HCT116 (cell line): ENCODE measurements around the gene TMEM256. TPM values are rescaled to one million over a fixed set of nuclear protein-coding genes. Genes with fewer than 3 reads are reported as not detected.

ENCODE experiments used
- ATAC-seq: fragments of 200-7000 bp; cut with Tn5 transposase; 2 replicates; pipeline ENCODE4 v1.9.1; 2020; ENCODE audit warnings: mild to moderate bottlenecking, moderate library complexity
- BruUV-seq: library from RNA; stranded (reverse); fragments of 400-500 nt; replicated peaks from 2 replicates; lab custom pipeline; 2021; lab: Mats Ljungman, UMichigan
- CTCF ChIA-PET: fragments of 300-600 bp; sonication (Branson Sonifier 250); formaldehyde crosslinking; loops from one replicate; lab custom pipeline; 2021; ENCODE audit warnings: antibody characterized with exemption; lab: Charles Lee
- POLR2A ChIA-PET: fragments of 300-600, 350-600 bp; sonication (Branson Sonifier 250); formaldehyde crosslinking; loops from one replicate; lab custom pipeline; 2021; ENCODE audit warnings: antibody characterized with exemption; lab: Charles Lee
- RAD21 ChIA-PET, 2 experiments: fragments of 300-600 bp; sonication (Branson Sonifier 250); formaldehyde crosslinking; loops; one replicate each; lab custom pipeline; 2023; ENCODE audit warnings: low total read pairs in 2 of 2; ENCODE audit not compliant: uncharacterized antibody in 2 of 2, unreplicated experiment in 2 of 2, low non-redundant PET in 1 of 2; lab: Charles Lee
- DNase-seq: peaks from one replicate; pipeline ENCODE4 v3.0.0-alpha.2; 2010; ENCODE audit warnings: low read depth, low spot score
- H2AFZ ChIP-seq: fragments of 200-600 bp; shearing (Covaris generic), sonication (generic); 2 replicates; pipeline ENCODE4 v1.6.1; 2017; ENCODE audit warnings: low read depth, mixed run types, mixed read lengths, antibody characterized with exemption, low read length; ENCODE audit not compliant: poor library complexity, severe bottlenecking
- H3K27ac ChIP-seq: 2 replicates; pipeline ENCODE4 v1.5.1; 2012; ENCODE audit warnings: low read depth, low read length
- H3K27me3 ChIP-seq: fragments of 200-600 bp; sonication (generic); 2 replicates; pipeline ENCODE4 v1.6.1; 2016; ENCODE audit warnings: mixed run types, low read length, mixed read lengths; ENCODE audit not compliant: insufficient read depth
- H3K36me3 ChIP-seq, 2 experiments: fragments of 200-500 bp in 1 of 2; fragments of 200-600 bp in 1 of 2; sonication (Bioruptor generic) in 1 of 2; sonication (generic) in 1 of 2; 2 replicates each; pipeline versions ENCODE4 v1.5.1 to v1.6.1; 2014 to 2016; ENCODE audit warnings: low read length in 2 of 2, inconsistent platforms in 1 of 2, mixed read lengths in 1 of 2, mixed run types in 1 of 2; ENCODE audit not compliant: insufficient read depth in 2 of 2, control insufficient read depth in 1 of 2
- H3K4me1 ChIP-seq, 2 experiments: fragments of 200-600 bp in 1 of 2; sonication (generic) in 1 of 2; 2 replicates each; pipeline versions ENCODE4 v1.5.1 to v1.6.1; 2012 to 2017; ENCODE audit warnings: low read length in 2 of 2, inconsistent platforms in 1 of 2, mild to moderate bottlenecking in 1 of 2, mixed read lengths in 1 of 2, mixed run types in 1 of 2, moderate library complexity in 1 of 2; ENCODE audit not compliant: insufficient read depth in 2 of 2, control insufficient read depth in 1 of 2
- H3K4me2 ChIP-seq: fragments of 200-600 bp; sonication (generic); 2 replicates; pipeline ENCODE4 v1.6.1; 2017; ENCODE audit warnings: mixed run types, low read length, mixed read lengths
- H3K4me3 ChIP-seq, 2 experiments: fragments of 200-600 bp in 1 of 2; sonication (generic) in 1 of 2; replicated peaks in 1 of 2; 2 replicates each; pipeline ENCODE4 v1.5.1; 2011 to 2016; ENCODE audit warnings: low read length in 2 of 2, control low read depth in 1 of 2, low read depth in 1 of 2, mild to moderate bottlenecking in 1 of 2, mixed read lengths in 1 of 2, mixed run types in 1 of 2
- H3K79me2 ChIP-seq: fragments of 200-600 bp; sonication (generic); 2 replicates; pipeline ENCODE4 v1.6.1; 2017; ENCODE audit warnings: mild to moderate bottlenecking, mixed run types, low read length, moderate library complexity, mixed read lengths; ENCODE audit not compliant: insufficient read depth
- H3K9ac ChIP-seq: fragments of 200-600 bp; sonication (generic); 2 replicates; pipeline ENCODE4 v1.6.1; 2016; ENCODE audit warnings: low read length, mixed read lengths
- H3K9me2 ChIP-seq: fragments of 200-600 bp; sonication (generic), shearing (Covaris generic); 2 replicates; pipeline ENCODE4 v1.6.1; 2017; ENCODE audit warnings: mixed run types, mild to moderate bottlenecking, moderate library complexity; ENCODE audit not compliant: insufficient read depth
- H3K9me3 ChIP-seq, 2 experiments: fragments of 200-500 bp in 1 of 2; fragments of 200-600 bp in 1 of 2; sonication (Bioruptor generic) in 1 of 2; sonication (generic) in 1 of 2; 2 replicates each; pipeline ENCODE4 v1.6.1; 2014 to 2017; ENCODE audit warnings: low read length in 2 of 2, mixed read lengths in 2 of 2, inconsistent platforms in 1 of 2, low read depth in 1 of 2, mild to moderate bottlenecking in 1 of 2, mixed run types in 1 of 2, moderate library complexity in 1 of 2; ENCODE audit not compliant: control insufficient read depth in 1 of 2, insufficient read depth in 1 of 2
- H4K20me1 ChIP-seq: fragments of 200-600 bp; sonication (generic), shearing (Covaris generic); 2 replicates; pipeline ENCODE4 v1.6.1; 2017; ENCODE audit warnings: mixed run types, mild to moderate bottlenecking, moderate library complexity; ENCODE audit not compliant: insufficient read depth
- ATF3 ChIP-seq: IDR thresholded peaks from 2 replicates; pipeline ENCODE4 v1.6.1; 2012
- CBX3 ChIP-seq: IDR thresholded peaks from 2 replicates; pipeline ENCODE4 v1.6.1; 2012; ENCODE audit warnings: low read depth
- CEBPB ChIP-seq: IDR thresholded peaks from 2 replicates; pipeline ENCODE4 v1.6.1; 2012; ENCODE audit warnings: low read depth
- EGR1 ChIP-seq: IDR thresholded peaks from 2 replicates; pipeline ENCODE4 v1.6.1; 2012; ENCODE audit warnings: low read depth
- ELF1 ChIP-seq: IDR thresholded peaks from 2 replicates; pipeline ENCODE4 v1.6.1; 2012; ENCODE audit warnings: low read depth, borderline replicate concordance
- EZH2phosphoT487 ChIP-seq: fragments of 200-600 bp; IDR thresholded peaks from 2 replicates; pipeline ENCODE4 v1.6.1; 2018; ENCODE audit warnings: antibody characterized with exemption, borderline replicate concordance
- JUND ChIP-seq: IDR thresholded peaks from 2 replicates; pipeline ENCODE4 v1.6.1; 2012
- POLR2AphosphoS5 ChIP-seq: IDR thresholded peaks from 2 replicates; pipeline ENCODE4 v1.6.1; 2011; ENCODE audit warnings: mild to moderate bottlenecking, low read depth, low read length, moderate library complexity
- RAD21 ChIP-seq: IDR thresholded peaks from 2 replicates; pipeline ENCODE4 v1.6.1; 2012; ENCODE audit warnings: low read depth, mild to moderate bottlenecking
- SIN3A ChIP-seq: IDR thresholded peaks from 2 replicates; pipeline ENCODE4 v1.6.1; 2012; ENCODE audit warnings: low read depth
- SRF ChIP-seq: IDR thresholded peaks from 2 replicates; pipeline ENCODE4 v1.6.1; 2012; ENCODE audit warnings: low read depth
- TCF7L2 ChIP-seq: IDR thresholded peaks from 2 replicates; pipeline ENCODE4 v1.7.0; 2011; ENCODE audit warnings: borderline replicate concordance, inconsistent platforms; ENCODE audit not compliant: insufficient read depth, insufficient read length; ENCODE audit errors: extremely low read depth
- YY1 ChIP-seq: IDR thresholded peaks from 2 replicates; pipeline ENCODE4 v1.6.1; 2011; ENCODE audit warnings: low read length, low read depth, moderate library complexity, mild to moderate bottlenecking; ENCODE audit not compliant: insufficient replicate concordance; ENCODE audit errors: extremely low read depth
- ZFX ChIP-seq: fragments of 450-650 bp; IDR thresholded peaks from 2 replicates; pipeline ENCODE4 v1.6.1; 2017
- ZNF274 ChIP-seq: fragments of 200-500 bp; sonication (Bioruptor generic); IDR thresholded peaks from 2 replicates; pipeline ENCODE4 v1.6.1; 2014; ENCODE audit warnings: mild to moderate bottlenecking, low read depth, low read length, inconsistent platforms
- intact Hi-C: fragments of 100-400 bp; cut with micrococcal nuclease; formaldehyde crosslinking; loops from 2 replicates; pipeline ENCODE4 v1.10.0; 2022
- total RNA-seq: library from RNA; stranded (reverse); gene quantifications from one replicate; pipeline ENCODE4 v1.2.1, GENCODE V29; 2021; ENCODE audit not compliant: unreplicated experiment
- TF ChIP-seq, protein P1 (sequence below): IDR thresholded peaks from 2 replicates; pipeline ENCODE4 v1.6.1; 2012; ENCODE audit warnings: low read depth
- TF ChIP-seq, protein P2 (sequence below): IDR thresholded peaks from 2 replicates; pipeline ENCODE4 v1.6.1; 2012
- TF ChIP-seq, protein P3 (sequence below), 3 experiments: fragments of 200-600 bp in 1 of 3; sonication (generic) in 1 of 3; IDR thresholded peaks in 2 of 3; conservative IDR thresholded peaks in 1 of 3; 2 replicates each; pipeline ENCODE4 v1.5.1; 2012 to 2017; ENCODE audit warnings: low read depth in 2 of 3, low read length in 2 of 3, antibody characterized with exemption in 1 of 3, borderline replicate concordance in 1 of 3, control low read depth in 1 of 3, mild to moderate bottlenecking in 1 of 3, mixed read lengths in 1 of 3, mixed run types in 1 of 3, moderate library complexity in 1 of 3; ENCODE audit not compliant: insufficient read depth in 1 of 3

The TMEM256 gene
- total RNA-seq, 1 experiment from 2014 or later, result 110 TPM

DNA sequence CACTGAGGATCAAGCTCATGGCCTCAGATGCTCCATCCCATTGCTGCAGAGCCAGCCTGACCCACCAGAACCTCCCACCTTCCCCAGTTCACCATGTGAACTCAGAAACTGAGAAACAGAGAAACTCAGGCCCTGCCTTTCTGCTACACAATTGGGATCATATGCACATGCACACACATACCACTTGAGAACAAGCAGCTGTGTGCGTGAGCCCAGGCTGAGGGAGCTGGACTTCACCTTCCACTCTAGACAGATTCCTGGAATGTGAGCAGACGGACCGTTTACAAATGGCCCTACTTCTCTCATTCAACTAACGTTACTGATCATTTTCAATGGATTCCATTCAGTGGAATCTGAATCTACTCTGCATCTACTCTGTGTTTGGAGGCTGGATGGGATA, 19.8 kb upstream of the TMEM256 start:
- POLR2A ChIA-PET, result no interaction called here
- ATAC-seq (no peak), DNase-seq (no peak)
- H2AFZ ChIP-seq, result no peak overlapping the region
- H3K9me3 ChIP-seq, result no peaks in the 10 kb centered on the region
- CTCF ChIA-PET, result no interaction called here
- intact Hi-C loops, result no loop called here
- H3K4me3 ChIP-seq, result no peak overlapping the region
- H3K79me2 ChIP-seq, result no peaks in the 10 kb centered on the region
- TF ChIP-seq YY1 (no peak), CBX3 (no peak), ZNF274 (no peak), SIN3A (no peak), ATF3 (no peak), SRF (no peak), EGR1 (no peak), RAD21 (no peak), CEBPB (no peak), ELF1 (no peak), TCF7L2 (no peak), EZH2phosphoT487 (no peak), ZFX (no peak), POLR2AphosphoS5 (no peak), JUND (no peak)
- TF ChIP-seq, protein P1, sequence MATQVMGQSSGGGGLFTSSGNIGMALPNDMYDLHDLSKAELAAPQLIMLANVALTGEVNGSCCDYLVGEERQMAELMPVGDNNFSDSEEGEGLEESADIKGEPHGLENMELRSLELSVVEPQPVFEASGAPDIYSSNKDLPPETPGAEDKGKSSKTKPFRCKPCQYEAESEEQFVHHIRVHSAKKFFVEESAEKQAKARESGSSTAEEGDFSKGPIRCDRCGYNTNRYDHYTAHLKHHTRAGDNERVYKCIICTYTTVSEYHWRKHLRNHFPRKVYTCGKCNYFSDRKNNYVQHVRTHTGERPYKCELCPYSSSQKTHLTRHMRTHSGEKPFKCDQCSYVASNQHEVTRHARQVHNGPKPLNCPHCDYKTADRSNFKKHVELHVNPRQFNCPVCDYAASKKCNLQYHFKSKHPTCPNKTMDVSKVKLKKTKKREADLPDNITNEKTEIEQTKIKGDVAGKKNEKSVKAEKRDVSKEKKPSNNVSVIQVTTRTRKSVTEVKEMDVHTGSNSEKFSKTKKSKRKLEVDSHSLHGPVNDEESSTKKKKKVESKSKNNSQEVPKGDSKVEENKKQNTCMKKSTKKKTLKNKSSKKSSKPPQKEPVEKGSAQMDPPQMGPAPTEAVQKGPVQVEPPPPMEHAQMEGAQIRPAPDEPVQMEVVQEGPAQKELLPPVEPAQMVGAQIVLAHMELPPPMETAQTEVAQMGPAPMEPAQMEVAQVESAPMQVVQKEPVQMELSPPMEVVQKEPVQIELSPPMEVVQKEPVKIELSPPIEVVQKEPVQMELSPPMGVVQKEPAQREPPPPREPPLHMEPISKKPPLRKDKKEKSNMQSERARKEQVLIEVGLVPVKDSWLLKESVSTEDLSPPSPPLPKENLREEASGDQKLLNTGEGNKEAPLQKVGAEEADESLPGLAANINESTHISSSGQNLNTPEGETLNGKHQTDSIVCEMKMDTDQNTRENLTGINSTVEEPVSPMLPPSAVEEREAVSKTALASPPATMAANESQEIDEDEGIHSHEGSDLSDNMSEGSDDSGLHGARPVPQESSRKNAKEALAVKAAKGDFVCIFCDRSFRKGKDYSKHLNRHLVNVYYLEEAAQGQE, result no peak
- TF ChIP-seq, protein P2, sequence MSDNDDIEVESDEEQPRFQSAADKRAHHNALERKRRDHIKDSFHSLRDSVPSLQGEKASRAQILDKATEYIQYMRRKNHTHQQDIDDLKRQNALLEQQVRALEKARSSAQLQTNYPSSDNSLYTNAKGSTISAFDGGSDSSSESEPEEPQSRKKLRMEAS, result no peak
- TF ChIP-seq, protein P3, sequence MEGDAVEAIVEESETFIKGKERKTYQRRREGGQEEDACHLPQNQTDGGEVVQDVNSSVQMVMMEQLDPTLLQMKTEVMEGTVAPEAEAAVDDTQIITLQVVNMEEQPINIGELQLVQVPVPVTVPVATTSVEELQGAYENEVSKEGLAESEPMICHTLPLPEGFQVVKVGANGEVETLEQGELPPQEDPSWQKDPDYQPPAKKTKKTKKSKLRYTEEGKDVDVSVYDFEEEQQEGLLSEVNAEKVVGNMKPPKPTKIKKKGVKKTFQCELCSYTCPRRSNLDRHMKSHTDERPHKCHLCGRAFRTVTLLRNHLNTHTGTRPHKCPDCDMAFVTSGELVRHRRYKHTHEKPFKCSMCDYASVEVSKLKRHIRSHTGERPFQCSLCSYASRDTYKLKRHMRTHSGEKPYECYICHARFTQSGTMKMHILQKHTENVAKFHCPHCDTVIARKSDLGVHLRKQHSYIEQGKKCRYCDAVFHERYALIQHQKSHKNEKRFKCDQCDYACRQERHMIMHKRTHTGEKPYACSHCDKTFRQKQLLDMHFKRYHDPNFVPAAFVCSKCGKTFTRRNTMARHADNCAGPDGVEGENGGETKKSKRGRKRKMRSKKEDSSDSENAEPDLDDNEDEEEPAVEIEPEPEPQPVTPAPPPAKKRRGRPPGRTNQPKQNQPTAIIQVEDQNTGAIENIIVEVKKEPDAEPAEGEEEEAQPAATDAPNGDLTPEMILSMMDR (IDR thresholded peaks at IDR 0.05 in 2 of 3, conservative IDR thresholded peaks at IDR 0.05 in 1 of 3; ENCODE audit: borderline replicate concordance in 1 of 3, insufficient read depth in 1 of 3, low read depth in 2 of 3, low read length in 2 of 3), result no peak
- no peak overlapping the region for H3K27ac ChIP-seq
- H3K36me3 ChIP-seq, result no peaks in the 10 kb centered on the region
- RAD21 ChIA-PET, result no interaction called here
- no TSS peak for BruUV-seq
- H3K9ac ChIP-seq, result no peak overlapping the region
- H3K27me3 ChIP-seq, result no peaks in the 10 kb centered on the region
- H3K9me2 ChIP-seq, result no peaks in the 10 kb centered on the region
- H3K4me2 ChIP-seq, result no peak overlapping the region
- no peaks in the 10 kb centered on the region for H3K4me1 ChIP-seq
- no peaks in the 10 kb centered on the region for H4K20me1 ChIP-seq
